Activated CD4-positive, alpha-beta T cell treated with anti-CD3 and anti-CD28 coated beads, Interleukin-2, Interleukin-4, amounts not matched to agents 100 ng/mL and 50 ng/mL, durations not matched to agents 16 hours and 8 hours (primary cell): ENCODE results near the gene SNX15.
"Not testable (repeated sequence)": the region's sequence is repeated elsewhere in the genome, so short reads cannot be mapped to it uniquely, and the experiment has no call there.

Source experiments
- DNase-seq: peaks from one replicate; pipeline ENCODE4 v3.0.0-alpha.2; 2020; ENCODE audit warnings: low spot score

The SNX15 gene

GRCh38 chr11:65014726-65015227 is 12.5 kb upstream of the SNX15 start:
- DNase-seq, result no peak

GRCh38 chr11:65016705-65017104 is 10.5 kb upstream of the SNX15 start:
- DNase-seq, result no peak

- DNase-seq, result no peak
Observed at GRCh38 chr11:65017937-65018336, 9.3 kb upstream of the SNX15 start.

- no peak for DNase-seq
Observed at GRCh38 chr11:65019824-65020223, 7.4 kb upstream of the SNX15 start.

GRCh38 chr11:65021003-65021402 is 6.2 kb upstream of the SNX15 start:
- no peak for DNase-seq

- DNase-seq, result no peak
Observed at GRCh38 chr11:65021509-65021908, 5.7 kb upstream of the SNX15 start.

GRCh38 chr11:65023502-65023901 is 3.7 kb upstream of the SNX15 start:
- not testable (repeated sequence) for DNase-seq

- no peak for DNase-seq
Observed at GRCh38 chr11:65026810-65027209, 429 bp upstream of the SNX15 start.

GRCh38 chr11:65032216-65032615 is 5.0 kb downstream of the SNX15 start:
- DNase-seq, result no peak

- no peak for DNase-seq
Observed at GRCh38 chr11:65034423-65034822, 7.2 kb downstream of the SNX15 start.

- DNase-seq, result no peak
Observed at GRCh38 chr11:65035579-65035978, 8.3 kb downstream of the SNX15 start.

- DNase-seq, result no peak
Observed at GRCh38 chr11:65036931-65037330, 9.7 kb downstream of the SNX15 start.

- no peak for DNase-seq
Observed at GRCh38 chr11:65040520-65040846, 13.2 kb downstream of the SNX15 start.

- DNase-seq, result peak; percentile 95
Observed at GRCh38 chr11:65040847-65041622, 13.8 kb downstream of the SNX15 start, which contains the start of gene SAC3D1. Gene SAC3D1 (plus strand): TSS chr11:65041210. CDS start chr11:65041293, 83 bp downstream.

GRCh38 chr11:65042891-65043290 is 15.7 kb downstream of the SNX15 start:
- DNase-seq, result no peak

GRCh38 chr11:65043881-65044501 is 16.8 kb downstream of the SNX15 start:
- no peak for DNase-seq

- DNase-seq, result no peak
Observed at GRCh38 chr11:65045061-65045460, 17.8 kb downstream of the SNX15 start.

GRCh38 chr11:65045728-65046127 is 18.5 kb downstream of the SNX15 start:
- no peak for DNase-seq

GRCh38 chr11:65047581-65048422 is 20.6 kb downstream of the SNX15 start:
- no peak for DNase-seq

- no peak for DNase-seq
Observed at GRCh38 chr11:65051398-65051858, 24.2 kb downstream of the SNX15 start.

- DNase-seq, result no peak
Observed at GRCh38 chr11:65053827-65054508, 26.7 kb downstream of the SNX15 start.

- no peak for DNase-seq
Observed at GRCh38 chr11:65055538-65055937, 28.3 kb downstream of the SNX15 start.
